ENCODE results near the gene ENAH. TPM values are rescaled to one million over a fixed set of nuclear protein-coding genes. Genes with fewer than 3 reads are reported as not detected.

The ENAH gene
- total and polyA plus RNA-seq, 2 experiments from 2014 or later = 109 to 184 TPM

GRCh38 chr1:225596736-225597135 is 56.2 kb downstream of the ENAH start (continued):
- TF ChIP-seq, protein P1, sequence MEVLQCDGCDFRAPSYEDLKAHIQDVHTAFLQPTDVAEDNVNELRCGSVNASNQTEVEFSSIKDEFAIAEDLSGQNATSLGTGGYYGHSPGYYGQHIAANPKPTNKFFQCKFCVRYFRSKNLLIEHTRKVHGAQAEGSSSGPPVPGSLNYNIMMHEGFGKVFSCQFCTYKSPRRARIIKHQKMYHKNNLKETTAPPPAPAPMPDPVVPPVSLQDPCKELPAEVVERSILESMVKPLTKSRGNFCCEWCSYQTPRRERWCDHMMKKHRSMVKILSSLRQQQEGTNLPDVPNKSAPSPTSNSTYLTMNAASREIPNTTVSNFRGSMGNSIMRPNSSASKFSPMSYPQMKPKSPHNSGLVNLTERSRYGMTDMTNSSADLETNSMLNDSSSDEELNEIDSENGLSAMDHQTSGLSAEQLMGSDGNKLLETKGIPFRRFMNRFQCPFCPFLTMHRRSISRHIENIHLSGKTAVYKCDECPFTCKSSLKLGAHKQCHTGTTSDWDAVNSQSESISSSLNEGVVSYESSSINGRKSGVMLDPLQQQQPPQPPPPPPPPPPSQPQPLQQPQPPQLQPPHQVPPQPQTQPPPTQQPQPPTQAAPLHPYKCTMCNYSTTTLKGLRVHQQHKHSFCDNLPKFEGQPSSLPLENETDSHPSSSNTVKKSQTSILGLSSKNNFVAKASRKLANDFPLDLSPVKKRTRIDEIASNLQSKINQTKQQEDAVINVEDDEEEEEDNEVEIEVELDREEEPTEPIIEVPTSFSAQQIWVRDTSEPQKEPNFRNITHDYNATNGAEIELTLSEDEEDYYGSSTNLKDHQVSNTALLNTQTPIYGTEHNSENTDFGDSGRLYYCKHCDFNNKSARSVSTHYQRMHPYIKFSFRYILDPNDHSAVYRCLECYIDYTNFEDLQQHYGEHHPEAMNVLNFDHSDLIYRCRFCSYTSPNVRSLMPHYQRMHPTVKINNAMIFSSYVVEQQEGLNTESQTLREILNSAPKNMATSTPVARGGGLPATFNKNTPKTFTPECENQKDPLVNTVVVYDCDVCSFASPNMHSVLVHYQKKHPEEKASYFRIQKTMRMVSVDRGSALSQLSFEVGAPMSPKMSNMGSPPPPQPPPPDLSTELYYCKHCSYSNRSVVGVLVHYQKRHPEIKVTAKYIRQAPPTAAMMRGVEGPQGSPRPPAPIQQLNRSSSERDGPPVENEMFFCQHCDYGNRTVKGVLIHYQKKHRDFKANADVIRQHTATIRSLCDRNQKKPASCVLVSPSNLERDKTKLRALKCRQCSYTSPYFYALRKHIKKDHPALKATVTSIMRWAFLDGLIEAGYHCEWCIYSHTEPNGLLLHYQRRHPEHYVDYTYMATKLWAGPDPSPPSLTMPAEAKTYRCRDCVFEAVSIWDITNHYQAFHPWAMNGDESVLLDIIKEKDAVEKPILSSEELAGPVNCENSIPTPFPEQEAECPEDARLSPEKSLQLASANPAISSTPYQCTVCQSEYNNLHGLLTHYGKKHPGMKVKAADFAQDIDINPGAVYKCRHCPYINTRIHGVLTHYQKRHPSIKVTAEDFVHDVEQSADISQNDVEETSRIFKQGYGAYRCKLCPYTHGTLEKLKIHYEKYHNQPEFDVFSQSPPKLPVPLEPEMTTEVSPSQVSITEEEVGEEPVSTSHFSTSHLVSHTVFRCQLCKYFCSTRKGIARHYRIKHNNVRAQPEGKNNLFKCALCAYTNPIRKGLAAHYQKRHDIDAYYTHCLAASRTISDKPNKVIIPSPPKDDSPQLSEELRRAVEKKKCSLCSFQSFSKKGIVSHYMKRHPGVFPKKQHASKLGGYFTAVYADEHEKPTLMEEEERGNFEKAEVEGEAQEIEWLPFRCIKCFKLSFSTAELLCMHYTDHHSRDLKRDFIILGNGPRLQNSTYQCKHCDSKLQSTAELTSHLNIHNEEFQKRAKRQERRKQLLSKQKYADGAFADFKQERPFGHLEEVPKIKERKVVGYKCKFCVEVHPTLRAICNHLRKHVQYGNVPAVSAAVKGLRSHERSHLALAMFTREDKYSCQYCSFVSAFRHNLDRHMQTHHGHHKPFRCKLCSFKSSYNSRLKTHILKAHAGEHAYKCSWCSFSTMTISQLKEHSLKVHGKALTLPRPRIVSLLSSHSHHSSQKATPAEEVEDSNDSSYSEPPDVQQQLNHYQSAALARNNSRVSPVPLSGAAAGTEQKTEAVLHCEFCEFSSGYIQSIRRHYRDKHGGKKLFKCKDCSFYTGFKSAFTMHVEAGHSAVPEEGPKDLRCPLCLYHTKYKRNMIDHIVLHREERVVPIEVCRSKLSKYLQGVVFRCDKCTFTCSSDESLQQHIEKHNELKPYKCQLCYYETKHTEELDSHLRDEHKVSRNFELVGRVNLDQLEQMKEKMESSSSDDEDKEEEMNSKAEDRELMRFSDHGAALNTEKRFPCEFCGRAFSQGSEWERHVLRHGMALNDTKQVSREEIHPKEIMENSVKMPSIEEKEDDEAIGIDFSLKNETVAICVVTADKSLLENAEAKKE (CRISPR knock-in tag; IDR thresholded peaks at IDR 0.05) = no peak
- TF ChIP-seq CREB1 (CRISPR knock-in tag; IDR thresholded peaks at IDR 0.05; ENCODE audit: low read depth) (no peak), EZH2phosphoT487 (IDR thresholded peaks at IDR 0.05; ENCODE audit: unreplicated experiment) (no peak), JUNB (IDR thresholded peaks at IDR 0.05; ENCODE audit: unreplicated experiment) (no peak), POLR2AphosphoS5 (IDR thresholded peaks at IDR 0.05; ENCODE audit: low read depth) (no peak), REST (IDR thresholded peaks at IDR 0.05; ENCODE audit: unreplicated experiment) (no peak), ETS1 (IDR thresholded peaks at IDR 0.05) (no peak), ZNF331 (CRISPR knock-in tag; IDR thresholded peaks at IDR 0.05; ENCODE audit: low read depth) (no peak), NANOG (IDR thresholded peaks at IDR 0.05; ENCODE audit: borderline replicate concordance) (no peak)
